Stimulated activated CD4-positive, alpha-beta T cell treated with anti-CD3 and anti-CD28 coated beads, Interleukin-12 subunit alpha, Interleukin-12 subunit beta, amount 100 ng/mL, for 48 hours (primary cell): ENCODE data around the gene STK35.
"Not testable (repeated sequence)": the region's sequence is repeated elsewhere in the genome, so short reads cannot be mapped to it uniquely, and the experiment has no call there.

Experiments used
- DNase-seq, 3 donors: peaks; one replicate each; pipeline ENCODE4 v3.0.0-alpha.2; 2020; ENCODE audit warnings: low read depth in 2 of 3, low spot score in 1 of 3

Gene STK35

DNA sequence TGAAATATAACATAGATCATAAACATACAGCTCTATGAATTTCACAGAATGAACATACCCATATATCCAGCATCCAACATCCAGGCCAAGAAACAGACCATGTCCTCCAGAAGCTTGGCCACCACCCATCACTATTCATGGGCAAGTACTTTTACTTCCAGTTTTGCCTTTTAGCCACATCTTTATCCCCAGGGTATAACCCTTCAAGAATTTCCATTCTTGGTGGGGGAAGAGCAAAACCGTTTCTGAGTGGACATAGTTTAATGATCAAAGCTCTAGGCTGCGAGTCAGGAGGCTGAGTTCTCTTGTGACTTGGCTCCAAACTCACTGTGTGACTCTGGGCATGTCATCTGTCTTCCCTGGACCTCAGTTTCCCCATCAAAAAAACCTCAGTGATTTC lies 78.3 kb downstream of the STK35 start:
- no peak for DNase-seq

DNA sequence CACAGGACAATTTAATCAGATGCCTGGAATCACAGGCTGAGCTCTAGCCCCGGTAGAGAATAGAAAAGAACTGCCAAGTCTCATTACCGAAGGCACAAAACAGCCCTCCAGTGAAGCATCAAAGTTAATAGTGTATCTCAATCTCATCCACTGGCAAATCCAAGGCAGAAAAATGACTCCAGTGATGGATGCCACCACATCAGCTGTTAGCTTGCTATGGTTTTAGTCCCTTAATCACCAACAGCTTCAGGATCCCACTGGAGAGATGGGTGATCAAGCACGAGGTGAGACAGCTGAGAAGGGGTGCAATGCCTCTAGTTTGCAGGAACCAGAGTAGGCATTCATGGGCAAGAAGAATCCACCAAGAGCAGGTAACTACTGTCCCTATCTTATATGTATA lies 81.8 kb downstream of the STK35 start:
- DNase-seq = no peak

DNA sequence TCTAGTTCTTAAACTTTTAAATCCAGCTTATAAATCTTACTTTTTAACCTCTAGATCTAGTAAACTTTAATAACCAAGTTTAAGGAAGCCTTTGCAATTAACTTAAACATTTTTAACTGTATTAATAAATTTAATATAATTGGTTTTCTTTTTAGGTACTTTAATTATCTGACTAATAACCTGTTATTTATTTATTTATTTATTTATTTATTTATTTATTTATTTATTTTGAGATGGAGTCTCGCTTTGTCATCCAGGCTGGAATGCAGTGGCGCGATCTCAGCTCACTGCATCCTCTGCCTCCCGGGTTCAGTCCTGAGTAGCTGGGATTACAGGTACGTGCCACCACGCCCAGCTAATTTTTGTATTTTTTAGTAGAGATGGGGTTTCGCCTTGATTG lies 83.3 kb downstream of the STK35 start:
- not testable (repeated sequence) for DNase-seq

DNA sequence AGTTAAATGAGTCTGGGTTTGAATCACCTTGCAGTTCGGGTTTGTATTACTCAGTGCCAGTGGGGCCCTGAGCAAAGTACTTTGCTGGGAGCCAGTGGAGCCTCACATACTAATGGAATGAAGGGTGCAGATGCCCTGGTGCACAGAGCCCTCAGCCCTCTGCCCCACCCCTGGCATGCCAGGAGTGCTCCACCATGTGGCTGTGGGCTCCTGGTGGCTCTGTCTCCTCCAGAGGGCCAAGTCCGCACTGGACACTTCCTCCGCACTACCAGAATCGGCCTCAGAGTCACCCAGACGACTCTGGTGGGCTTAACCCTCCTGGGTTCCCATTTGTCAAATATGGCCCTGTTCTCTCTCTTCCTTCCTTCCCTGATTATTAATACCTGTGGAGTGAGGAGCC lies 94.0 kb downstream of the STK35 start:
- no peak for DNase-seq

DNA sequence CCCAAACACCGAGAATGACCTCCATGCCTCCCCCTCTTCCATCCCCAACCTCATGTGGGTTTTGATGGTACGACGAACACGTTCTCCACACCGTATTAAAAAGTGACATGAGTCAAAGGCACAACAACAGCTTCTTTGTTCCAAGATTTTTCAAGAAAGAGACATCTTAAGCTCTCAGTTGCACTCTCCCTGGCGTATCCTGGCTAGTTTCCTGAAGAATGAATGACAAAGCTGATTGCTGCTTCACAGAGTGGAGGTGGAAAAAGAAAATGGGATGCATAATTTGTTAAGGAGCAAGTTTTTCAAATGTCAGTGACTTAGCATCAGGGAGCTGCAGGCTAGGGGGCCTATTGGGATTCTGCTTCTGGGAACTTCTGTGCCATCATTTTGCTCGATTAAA lies 95.5 kb downstream of the STK35 start:
- DNase-seq = no peak
